Esophagus muscularis mucosa (tissue), 4 donors: Measurements from ENCODE around the gene MMADHC.

Experiments used
- EP300 ChIP-seq: sonication (generic); formaldehyde crosslinking; IDR thresholded peaks from one replicate; pipeline ENCODE4 v1.6.1; 2017; ENCODE audit warnings: antibody characterized with exemption
- POLR2AphosphoS5 ChIP-seq, 2 donors: sonication (generic); formaldehyde crosslinking; IDR thresholded peaks; one replicate each; pipeline ENCODE4 v1.6.1; 2017; ENCODE audit warnings: antibody characterized with exemption in 2 of 2
- TF ChIP-seq, protein P1 (sequence below), 3 experiments: fragments of 200-600 bp in 2 of 3; fragments of 450-650 bp in 1 of 3; sonication (generic) in 2 of 3; IDR thresholded peaks; one replicate each; pipeline ENCODE4 v1.5.1; 2017 to 2019; ENCODE audit warnings: antibody characterized with exemption in 3 of 3, mild to moderate bottlenecking in 2 of 3, moderate library complexity in 1 of 3

DNA sequence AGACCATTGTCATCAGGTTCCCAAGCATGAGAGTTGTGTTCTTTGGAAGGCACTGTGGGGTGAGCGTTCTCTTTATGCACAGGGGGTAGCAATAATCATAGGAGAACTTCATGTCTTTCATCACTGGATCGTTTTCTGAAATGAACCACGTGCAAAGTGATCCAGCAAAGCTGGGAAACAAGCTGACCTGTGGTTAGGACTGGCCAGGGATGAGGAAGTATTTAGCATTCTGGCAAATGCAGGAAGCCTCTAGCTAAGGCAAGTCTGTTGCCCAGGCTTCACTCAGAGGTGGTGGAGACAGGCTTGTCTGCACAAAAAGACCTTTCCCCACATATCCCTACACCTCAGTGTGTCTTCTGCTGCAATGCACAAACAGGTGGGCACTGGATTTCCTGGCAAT lies 58.6 kb downstream of the MMADHC start:
- TF ChIP-seq, protein P1, sequence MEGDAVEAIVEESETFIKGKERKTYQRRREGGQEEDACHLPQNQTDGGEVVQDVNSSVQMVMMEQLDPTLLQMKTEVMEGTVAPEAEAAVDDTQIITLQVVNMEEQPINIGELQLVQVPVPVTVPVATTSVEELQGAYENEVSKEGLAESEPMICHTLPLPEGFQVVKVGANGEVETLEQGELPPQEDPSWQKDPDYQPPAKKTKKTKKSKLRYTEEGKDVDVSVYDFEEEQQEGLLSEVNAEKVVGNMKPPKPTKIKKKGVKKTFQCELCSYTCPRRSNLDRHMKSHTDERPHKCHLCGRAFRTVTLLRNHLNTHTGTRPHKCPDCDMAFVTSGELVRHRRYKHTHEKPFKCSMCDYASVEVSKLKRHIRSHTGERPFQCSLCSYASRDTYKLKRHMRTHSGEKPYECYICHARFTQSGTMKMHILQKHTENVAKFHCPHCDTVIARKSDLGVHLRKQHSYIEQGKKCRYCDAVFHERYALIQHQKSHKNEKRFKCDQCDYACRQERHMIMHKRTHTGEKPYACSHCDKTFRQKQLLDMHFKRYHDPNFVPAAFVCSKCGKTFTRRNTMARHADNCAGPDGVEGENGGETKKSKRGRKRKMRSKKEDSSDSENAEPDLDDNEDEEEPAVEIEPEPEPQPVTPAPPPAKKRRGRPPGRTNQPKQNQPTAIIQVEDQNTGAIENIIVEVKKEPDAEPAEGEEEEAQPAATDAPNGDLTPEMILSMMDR (IDR thresholded peaks at IDR 0.05) = no peak
- no peak for TF ChIP-seq POLR2AphosphoS5 (IDR thresholded peaks at IDR 0.05)
- no peak for TF ChIP-seq EP300
